Measurements from ENCODE around the gene OR2L8.

The OR2L8 gene

DNA sequence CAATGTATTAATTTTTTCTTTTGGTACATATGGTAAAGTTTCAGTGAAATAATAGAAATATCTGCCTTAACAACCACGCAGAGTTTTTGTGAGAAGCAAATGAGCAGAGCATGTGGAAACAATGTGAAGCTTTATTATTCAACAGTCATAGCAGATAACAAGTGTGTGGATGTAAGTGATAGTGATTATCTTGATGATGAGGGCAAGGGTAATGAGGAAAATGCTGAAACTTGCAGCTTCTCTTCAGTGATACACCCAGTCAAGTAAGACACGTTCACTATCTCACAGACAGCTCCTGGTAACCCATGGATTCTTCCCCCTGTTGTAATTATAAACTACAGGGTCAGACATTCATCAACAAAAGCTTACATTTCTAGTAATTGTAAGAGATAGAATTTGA lies 50.2 kb downstream of the OR2L8 start:
- DNase-seq = no peak
